BJ (cell line): ENCODE results near the gene C10orf95. TPM values are rescaled to one million over a fixed set of nuclear protein-coding genes. Genes with fewer than 3 reads are reported as not detected.

Experiments used
- CTCF ChIA-PET: fragments of 350-600 bp; formaldehyde crosslinking; extraction: SDS; loops from one replicate; lab custom pipeline; 2021; ENCODE audit warnings: antibody characterized with exemption, inconsistent platforms; lab: Yijun Ruan, JAX
- POLR2A ChIA-PET: fragments of 300-600 bp; sonication (Branson Sonifier 250); formaldehyde crosslinking; extraction: SDS; loops from one replicate; lab custom pipeline; 2021; ENCODE audit warnings: antibody characterized with exemption; lab: Charles Lee
- DNase-seq: peaks from one replicate; pipeline ENCODE4 v3.0.0-alpha.2; 2011; ENCODE audit warnings: low read depth
- H3K27me3 ChIP-seq: 2 replicates; pipeline ENCODE4 v1.6.0; 2011; ENCODE audit warnings: low read length; ENCODE audit not compliant: control insufficient read depth, insufficient read depth
- H3K36me3 ChIP-seq: 2 replicates; pipeline ENCODE4 v1.5.1; 2011; ENCODE audit warnings: low read length; ENCODE audit not compliant: control insufficient read depth, insufficient read depth
- H3K4me3 ChIP-seq: 2 replicates; pipeline ENCODE4 v1.5.1; 2011; ENCODE audit warnings: low read depth, mild to moderate bottlenecking, control low read depth, low read length
- CTCF ChIP-seq: IDR thresholded peaks from 2 replicates; pipeline ENCODE4 v1.5.1; 2011; ENCODE audit warnings: low read depth, mild to moderate bottlenecking, control low read depth, inconsistent platforms, low read length, moderate library complexity; ENCODE audit not compliant: insufficient read depth
- polyA plus RNA-seq: library from polyadenylated mRNA; depleted of rRNA; stranded (reverse); fragments of >200 nt; gene quantifications from 2 replicates; pipeline ENCODE4 v1.2.3, GENCODE V29; 2011

C10orf95 gene
- polyA plus RNA-seq, 1 experiment, result not detected

GRCh38 chr10:102411341-102412255 is 39.7 kb downstream of the C10orf95 start:
- ChIA-PET POLR2A (interaction anchor here (0.7 kb wide), 1 partner anchor 290 kb away, joined by 3 read pairs; no protein-coding TSS in a partner anchor), CTCF (interaction anchor here (3.8 to 5.4 kb wide), 2 partner anchors 10 to 13 kb away, joined by 21 to 38 read pairs; partner anchors contain the start of gene FBXL15)
- peaks cover 54% of the 10 kb centered on the region for H3K27me3 ChIP-seq

GRCh38 chr10:102410429-102411073 is 40.8 kb downstream of the C10orf95 start:
- CTCF ChIA-PET, result interaction anchor here (0.6 to 5.4 kb wide), 3 partner anchors 11 to 181 kb away, joined by 4 to 38 read pairs (median 21); partner anchors contain the start of gene FBXL15
- no peaks in the 10 kb centered on the region for H3K36me3 ChIP-seq
- POLR2A ChIA-PET, result interaction anchor here (0.7 kb wide), 1 partner anchor 289 kb away, joined by 3 read pairs; no protein-coding TSS in a partner anchor
- peaks cover 54% of the 10 kb centered on the region for H3K27me3 ChIP-seq
- DNase-seq, result no peak
- H3K4me3 ChIP-seq, result peak overlapping the region; percentile 32
- TF ChIP-seq CTCF, result no peak

More at GRCh38 chr10:102411341-102412255, 39.7 kb downstream of the C10orf95 start:
- Histone ChIP-seq H3K36me3 (no peaks in the 10 kb centered on the region), H3K4me3 (no peak overlapping the region)
- TF ChIP-seq CTCF, result no peak
- no peak for DNase-seq

GRCh38 chr10:102409604-102410428 is 41.5 kb downstream of the C10orf95 start:
- no peak for TF ChIP-seq CTCF
- CTCF ChIA-PET, result interaction anchor here (0.6 to 5.4 kb wide), 6 partner anchors 11 to 181 kb away, joined by 3 to 38 read pairs (median 4); partner anchors contain the start of genes FBXL15 and NFKB2
- Histone ChIP-seq H3K4me3 (peak overlapping the region; percentile 32), H3K27me3 (peaks cover 53% of the 10 kb centered on the region), H3K36me3 (no peaks in the 10 kb centered on the region)
- no peak for DNase-seq
- POLR2A ChIA-PET, result no interaction called here

- no peak for DNase-seq
- peak overlapping the region; percentile 21 for H3K4me3 ChIP-seq
- TF ChIP-seq CTCF, result no peak
- POLR2A ChIA-PET, result no interaction called here
- H3K27me3 ChIP-seq, result peaks cover 48% of the 10 kb centered on the region
- CTCF ChIA-PET, result interaction anchor here (1.2 to 5.4 kb wide), 5 partner anchors 10 to 179 kb away, joined by 3 to 38 read pairs (median 4); partner anchors contain the start of genes FBXL15 and NFKB2
- no peaks in the 10 kb centered on the region for H3K36me3 ChIP-seq
Measured at GRCh38 chr10:102408728-102409603, 42.4 kb downstream of the C10orf95 start.
